GM12878 (cell line): Measurements from ENCODE around the gene TRABD2A. TPM values are rescaled to one million over a fixed set of nuclear protein-coding genes. Genes with fewer than 3 reads are reported as not detected.

Source experiments
- ASH2L ChIP-seq: fragments of 300-600, 200-600 bp; sonication (generic); IDR thresholded peaks from 2 replicates; pipeline ENCODE4 v1.6.1; 2017; ENCODE audit warnings: low read depth, mild to moderate bottlenecking, borderline replicate concordance
- ATF2 ChIP-seq: IDR thresholded peaks from 2 replicates; pipeline ENCODE4 v1.6.1; 2012; ENCODE audit warnings: low read length, inconsistent platforms
- CBX3 ChIP-seq: fragments of 200-600 bp; sonication (generic); IDR thresholded peaks from 2 replicates; pipeline ENCODE4 v1.6.1; 2016; ENCODE audit warnings: low read depth, borderline replicate concordance
- CHD1 ChIP-seq: IDR thresholded peaks from 2 replicates; pipeline ENCODE4 v1.6.1; 2012; ENCODE audit warnings: low read depth, low read length, improper control_type of control experiment
- EED ChIP-seq: sonication (generic); IDR thresholded peaks from 2 replicates; pipeline ENCODE4 v1.6.1; 2016; ENCODE audit warnings: antibody characterized with exemption, low read depth
- EP300 ChIP-seq, 2 experiments: fragments of 150-350 bp in 1 of 2; IDR thresholded peaks; 2 replicates each; pipeline ENCODE4 v1.6.1; 2011 to 2012; ENCODE audit warnings: low read depth in 2 of 2, low read length in 2 of 2, borderline replicate concordance in 1 of 2, improper control_type of control experiment in 1 of 2, inconsistent platforms in 1 of 2; ENCODE audit not compliant: control insufficient read depth in 1 of 2
- FOS ChIP-seq: IDR thresholded peaks from 3 replicates; pipeline ENCODE4 v1.6.1; 2011; ENCODE audit warnings: borderline replicate concordance; ENCODE audit not compliant: insufficient read length; ENCODE audit errors: extremely low read depth
- POLR2AphosphoS2 ChIP-seq: IDR thresholded peaks from 2 replicates; pipeline ENCODE4 v1.6.1; 2011; ENCODE audit warnings: low read depth, mild to moderate bottlenecking, low read length, improper control_type of control experiment, moderate library complexity
- TAF1 ChIP-seq: IDR thresholded peaks from 2 replicates; pipeline ENCODE4 v1.6.1; 2011; ENCODE audit warnings: mild to moderate bottlenecking, low read depth, low read length, borderline replicate concordance
- ZNF217 ChIP-seq: fragments of 450-650 bp; IDR thresholded peaks from 2 replicates; pipeline ENCODE4 v1.6.1; 2017; ENCODE audit warnings: antibody characterized with exemption, mild to moderate bottlenecking
- polyA plus RNA-seq, 11 experiments: library from polyadenylated mRNA; depleted of rRNA in 4 of 11; unstranded in 6 of 11; stranded (reverse) in 5 of 11; fragments of >200 nt; fragmentation: Nextera tagmentation in 4 of 11; fragmentation: Illumina TruSeq in 1 of 11; extraction: Ambion mirVana in 4 of 11; extraction: Trizol in 1 of 11; gene quantifications; 1 replicate in 1 of 11; 2 replicates in 10 of 11; pipeline versions ENCODE4 v1.2.1 to v1.2.3, GENCODE V29; 2011 to 2016; ENCODE audit warnings: inconsistent platforms in 2 of 11, missing spikeins in 2 of 11, low read depth in 1 of 11
- total RNA-seq, 4 experiments: library from RNA; depleted of rRNA in 3 of 4; stranded (reverse); fragments of >200 nt in 3 of 4; fragmentation: Illumina TruSeq in 1 of 4; extraction: Trizol in 1 of 4; gene quantifications; 2 replicates each; pipeline versions ENCODE4 v1.2.1 to v1.2.3, GENCODE V29; 2013 to 2021
- TF ChIP-seq, protein P1 (sequence below): IDR thresholded peaks from 2 replicates; pipeline ENCODE4 v1.6.1; 2011; ENCODE audit warnings: borderline replicate concordance, low read depth, mild to moderate bottlenecking, moderate library complexity, low read length; ENCODE audit not compliant: insufficient read depth, poor library complexity, severe bottlenecking

TRABD2A gene
- total and polyA plus RNA-seq, 10 of the 15 experiments (the other 5 are each of a cell fraction or from before 2014, with no cell fraction given): 1.4 to 7.6 (median 4.1) TPM

DNA sequence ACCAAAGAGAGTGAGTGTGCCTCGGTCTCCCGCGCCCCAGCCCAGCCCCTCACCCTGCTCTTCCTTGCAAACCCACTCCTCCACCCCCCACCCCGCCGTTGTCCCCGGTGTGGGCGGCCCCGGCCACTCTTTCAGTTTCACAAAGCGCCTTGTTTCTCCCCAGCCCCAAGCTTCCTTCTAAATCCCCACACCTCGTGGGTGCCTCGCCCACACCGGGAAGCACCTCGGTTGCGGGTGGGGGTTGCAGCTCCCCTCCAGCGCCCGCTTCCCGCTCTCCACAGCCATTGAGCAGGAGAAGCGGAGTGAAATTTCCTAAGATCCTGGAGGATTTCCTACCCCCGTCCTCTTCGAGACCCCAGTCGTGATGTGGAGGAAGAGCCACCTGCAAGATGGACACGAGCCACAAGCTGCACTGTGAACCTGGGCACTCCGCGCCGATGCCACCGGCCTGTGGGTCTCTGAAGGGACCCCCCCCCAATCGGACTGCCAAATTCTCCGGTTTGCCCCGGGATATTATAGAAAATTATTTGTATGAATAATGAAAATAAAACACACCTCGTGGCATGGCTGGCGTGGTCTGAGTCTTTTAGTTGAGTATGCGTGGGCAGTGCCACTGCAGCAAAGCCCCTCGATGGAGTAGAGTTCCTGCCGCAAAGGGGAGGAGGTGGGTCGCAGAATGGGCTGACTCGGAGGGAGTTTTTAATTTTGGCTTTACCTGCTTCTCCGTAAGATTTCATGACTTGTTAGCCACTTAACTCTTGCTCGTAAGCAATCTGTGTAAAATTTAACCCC, 25.4 kb upstream of the TRABD2A start (continued):
- TF ChIP-seq, protein P1, sequence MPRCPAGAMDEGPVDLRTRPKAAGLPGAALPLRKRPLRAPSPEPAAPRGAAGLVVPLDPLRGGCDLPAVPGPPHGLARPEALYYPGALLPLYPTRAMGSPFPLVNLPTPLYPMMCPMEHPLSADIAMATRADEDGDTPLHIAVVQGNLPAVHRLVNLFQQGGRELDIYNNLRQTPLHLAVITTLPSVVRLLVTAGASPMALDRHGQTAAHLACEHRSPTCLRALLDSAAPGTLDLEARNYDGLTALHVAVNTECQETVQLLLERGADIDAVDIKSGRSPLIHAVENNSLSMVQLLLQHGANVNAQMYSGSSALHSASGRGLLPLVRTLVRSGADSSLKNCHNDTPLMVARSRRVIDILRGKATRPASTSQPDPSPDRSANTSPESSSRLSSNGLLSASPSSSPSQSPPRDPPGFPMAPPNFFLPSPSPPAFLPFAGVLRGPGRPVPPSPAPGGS: no peak
- TF ChIP-seq FOS (no peak), CHD1 (no peak), EED (peak; percentile 81), ATF2 (0 out of 2 replicates have a peak, but pooled peaks have one; percentile 14), ZNF217 (no peak), CBX3 (no peak), TAF1 (no peak), POLR2AphosphoS2 (no peak), ASH2L (no peak), EP300 (IDR thresholded peaks at IDR 0.05; ENCODE audit: borderline replicate concordance in 1 of 2, control insufficient read depth in 1 of 2, low read depth in 2 of 2, low read length in 2 of 2) (peak in 1 of 2 experiments; percentile 42; a peak in 1 of 4 replicates)
